ENCODE data around the gene KRT27.

GRCh38 chr17:40819528-40820125 lies 37.3 kb upstream of the KRT27 start:
- TF ChIP-seq CTCF (IDR thresholded peaks at IDR 0.05) (no peak), POLR2A (IDR thresholded peaks at IDR 0.05; ENCODE audit: low read depth) (no peak), POLR2AphosphoS5 (IDR thresholded peaks at IDR 0.05) (peak in 1 of 2 donors; percentile 8)

All from esophagus muscularis mucosa (tissue), 3 donors.